ENCODE data around the gene PECR.

Gene PECR

GRCh38 chr2:216081487-216082116 is at the start of gene PECR, which contains the start of gene TMEM169:
TSS of gene PECR (minus strand) at chr2:216081809. CDS start at chr2:216081741, 68 bp downstream.
TSS of gene TMEM169 (plus strand) at chr2:216081919. CDS start at chr2:216095964, 14,045 bp downstream.
- DNase-seq, result peak; percentile 86

- DNase-seq, result no peak
Observed at GRCh38 chr2:216130346-216130971, 48.9 kb upstream of the PECR start.

- DNase-seq, result no peak
Observed at GRCh38 chr2:216126943-216127342, 45.3 kb upstream of the PECR start.

GRCh38 chr2:216121255-216121654 is 39.6 kb upstream of the PECR start:
- DNase-seq, result no peak

- DNase-seq, result no peak
Observed at GRCh38 chr2:216119986-216120385, 38.4 kb upstream of the PECR start.

GRCh38 chr2:216119146-216119545 is 37.5 kb upstream of the PECR start:
- DNase-seq, result no peak

GRCh38 chr2:216118474-216118873 is 36.9 kb upstream of the PECR start:
- DNase-seq, result no peak

GRCh38 chr2:216117561-216118340 is 36.1 kb upstream of the PECR start:
- no peak for DNase-seq

GRCh38 chr2:216116418-216116817 is 34.8 kb upstream of the PECR start:
- no peak for DNase-seq

GRCh38 chr2:216114714-216115531 is 33.3 kb upstream of the PECR start:
- peak; percentile 99 for DNase-seq

GRCh38 chr2:216114382-216114713 is 32.7 kb upstream of the PECR start:
- no peak for DNase-seq

GRCh38 chr2:216113572-216113971 is 32.0 kb upstream of the PECR start:
- no peak for DNase-seq

- DNase-seq, result no peak
Observed at GRCh38 chr2:216112926-216113325, 31.3 kb upstream of the PECR start.

GRCh38 chr2:216111122-216111521 is 29.5 kb upstream of the PECR start:
- no peak for DNase-seq

GRCh38 chr2:216110620-216111019 is 29.0 kb upstream of the PECR start:
- no peak for DNase-seq

- no peak for DNase-seq
Observed at GRCh38 chr2:216109962-216110614, 28.5 kb upstream of the PECR start.

- DNase-seq, result peak; percentile 97
Observed at GRCh38 chr2:216108967-216109921, 27.6 kb upstream of the PECR start, which contains the start of gene XRCC5. TSS of gene XRCC5 (plus strand) at chr2:216109348. CDS start at chr2:216109437, 89 bp downstream.

- no peak for DNase-seq
Observed at GRCh38 chr2:216108310-216108966, 26.8 kb upstream of the PECR start.

GRCh38 chr2:216107760-216108159 is 26.2 kb upstream of the PECR start:
- DNase-seq, result no peak

- no peak for DNase-seq
Observed at GRCh38 chr2:216107320-216107719, 25.7 kb upstream of the PECR start.

GRCh38 chr2:216104691-216105090 is 23.1 kb upstream of the PECR start:
- no peak for DNase-seq
